ENCODE measurements around the gene DUSP22. TPM values are rescaled to one million over a fixed set of nuclear protein-coding genes. Genes with fewer than 3 reads are reported as not detected.

The DUSP22 gene
- total RNA-seq, 1 donor from 2014 or later = 34.9 TPM

- Histone ChIP-seq H3K27me3 (ENCODE audit: insufficient read depth, low read length) (no peaks in the 10 kb centered on the region), H4K20me1 (ENCODE audit: insufficient read depth, low read length) (no peaks in the 10 kb centered on the region), H3K79me2 (ENCODE audit: insufficient read depth, low read length) (no peaks in the 10 kb centered on the region), H3K9ac (ENCODE audit: low read length) (no peak overlapping the region), H2AFZ (ENCODE audit: low read depth, low read length) (no peak overlapping the region), H3K4me2 (ENCODE audit: low read length) (no peak overlapping the region), H3K4me1 (ENCODE audit: insufficient read depth, low read length) (no peaks in the 10 kb centered on the region), H3K27ac (ENCODE audit: low read depth, low read length) (no peak overlapping the region), H3K36me3 (ENCODE audit: insufficient read depth, low read length) (no peaks in the 10 kb centered on the region), H3K9me3 (ENCODE audit: insufficient read depth, low read depth, low read length) (no peaks in the 10 kb centered on the region), H3K4me3 (ENCODE audit: insufficient read depth, low read depth, low read length) (no peak overlapping the region)
- no peak overlapping the region for H3K4me3 Mint-ChIP-seq (ENCODE audit: unreplicated experiment)
- no peaks in the 10 kb centered on the region for H3K9me3 Mint-ChIP-seq (ENCODE audit: unreplicated experiment)
- no peaks in the 10 kb centered on the region for H3K4me1 Mint-ChIP-seq (ENCODE audit: low read depth, unreplicated experiment)
- H3K27me3 Mint-ChIP-seq (ENCODE audit: low read depth, unreplicated experiment) = no peaks in the 10 kb centered on the region
- no peak for FAIRE-seq
- H3K36me3 Mint-ChIP-seq (ENCODE audit: low read depth, unreplicated experiment) = no peaks in the 10 kb centered on the region
- DNase-seq (ENCODE audit: low read depth) = no peak
- no peak for TF ChIP-seq EZH2 (IDR thresholded peaks at IDR 0.05; ENCODE audit: insufficient read depth, low read length)
- TF ChIP-seq CTCF (IDR thresholded peaks at IDR 0.05; ENCODE audit: insufficient read depth, low read depth, low read length) = no peak
- no peak overlapping the region for H3K27ac Mint-ChIP-seq (ENCODE audit: unreplicated experiment)
These were observed 18.7 kb upstream of the DUSP22 start for GRCh38 chr6:273551-274058.

GRCh38 chr6:277746-278145 lies 14.5 kb upstream of the DUSP22 start:
- H3K27me3 ChIP-seq (ENCODE audit: insufficient read depth, low read length) = no peaks in the 10 kb centered on the region
- Mint-ChIP-seq H3K4me1 (ENCODE audit: low read depth, unreplicated experiment) (no peaks in the 10 kb centered on the region), H3K4me3 (ENCODE audit: unreplicated experiment) (no peak overlapping the region), H3K27ac (ENCODE audit: unreplicated experiment) (no peak overlapping the region), H3K27me3 (ENCODE audit: low read depth, unreplicated experiment) (peaks cover 19% of the 10 kb centered on the region), H3K36me3 (ENCODE audit: low read depth, unreplicated experiment) (no peaks in the 10 kb centered on the region), H3K9me3 (ENCODE audit: unreplicated experiment) (peaks cover 6% of the 10 kb centered on the region)
- H4K20me1 ChIP-seq (ENCODE audit: insufficient read depth, low read length) = no peaks in the 10 kb centered on the region
- no peak for DNase-seq (ENCODE audit: low read depth)
- no peak overlapping the region for H3K4me2 ChIP-seq (ENCODE audit: low read length)
- no peaks in the 10 kb centered on the region for H3K4me1 ChIP-seq (ENCODE audit: insufficient read depth, low read length)
- H3K4me3 ChIP-seq (ENCODE audit: insufficient read depth, low read depth, low read length) = no peak overlapping the region
- H3K79me2 ChIP-seq (ENCODE audit: insufficient read depth, low read length) = no peaks in the 10 kb centered on the region
- no peak for TF ChIP-seq CTCF (IDR thresholded peaks at IDR 0.05; ENCODE audit: insufficient read depth, low read depth, low read length)
- TF ChIP-seq EZH2 (IDR thresholded peaks at IDR 0.05; ENCODE audit: insufficient read depth, low read length) = no peak
- peaks cover 3% of the 10 kb centered on the region for H3K9me3 ChIP-seq (ENCODE audit: insufficient read depth, low read depth, low read length)
- H3K27ac ChIP-seq (ENCODE audit: low read depth, low read length) = no peak overlapping the region
- no peaks in the 10 kb centered on the region for H3K36me3 ChIP-seq (ENCODE audit: insufficient read depth, low read length)
- FAIRE-seq = no peak
- no peak overlapping the region for H2AFZ ChIP-seq (ENCODE audit: low read depth, low read length)
- no peak overlapping the region for H3K9ac ChIP-seq (ENCODE audit: low read length)

- Histone ChIP-seq H4K20me1 (ENCODE audit: insufficient read depth, low read length) (no peaks in the 10 kb centered on the region), H3K4me2 (ENCODE audit: low read length) (no peak overlapping the region), H3K4me1 (ENCODE audit: insufficient read depth, low read length) (no peaks in the 10 kb centered on the region), H3K27ac (ENCODE audit: low read depth, low read length) (no peak overlapping the region), H3K9me3 (ENCODE audit: insufficient read depth, low read depth, low read length) (peaks cover 3% of the 10 kb centered on the region), H3K36me3 (ENCODE audit: insufficient read depth, low read length) (no peaks in the 10 kb centered on the region), H2AFZ (ENCODE audit: low read depth, low read length) (no peak overlapping the region), H3K4me3 (ENCODE audit: insufficient read depth, low read depth, low read length) (no peak overlapping the region), H3K27me3 (ENCODE audit: insufficient read depth, low read length) (no peaks in the 10 kb centered on the region), H3K79me2 (ENCODE audit: insufficient read depth, low read length) (no peaks in the 10 kb centered on the region), H3K9ac (ENCODE audit: low read length) (no peak overlapping the region)
- no peaks in the 10 kb centered on the region for H3K4me1 Mint-ChIP-seq (ENCODE audit: low read depth, unreplicated experiment)
- FAIRE-seq = no peak
- TF ChIP-seq EZH2 (IDR thresholded peaks at IDR 0.05; ENCODE audit: insufficient read depth, low read length) = no peak
- no peak for TF ChIP-seq CTCF (IDR thresholded peaks at IDR 0.05; ENCODE audit: insufficient read depth, low read depth, low read length)
- H3K9me3 Mint-ChIP-seq (ENCODE audit: unreplicated experiment) = peaks cover 8% of the 10 kb centered on the region
- H3K4me3 Mint-ChIP-seq (ENCODE audit: unreplicated experiment) = no peak overlapping the region
- no peak for DNase-seq (ENCODE audit: low read depth)
- H3K36me3 Mint-ChIP-seq (ENCODE audit: low read depth, unreplicated experiment) = no peaks in the 10 kb centered on the region
- H3K27ac Mint-ChIP-seq (ENCODE audit: unreplicated experiment) = no peak overlapping the region
- peaks cover 21% of the 10 kb centered on the region for H3K27me3 Mint-ChIP-seq (ENCODE audit: low read depth, unreplicated experiment)
These were observed 13.8 kb upstream of the DUSP22 start for GRCh38 chr6:278494-278893.
